ENCODE results near the gene UBE2F. TPM values are rescaled to one million over a fixed set of nuclear protein-coding genes. Genes with fewer than 3 reads are reported as not detected.
"Not testable (repeated sequence)": the region's sequence is repeated elsewhere in the genome, so short reads cannot be mapped to it uniquely, and the experiment has no call there.

The UBE2F gene
- total and polyA plus RNA-seq, 8 donors: 6.4 to 87.0 (median 44.9) TPM; not detected in 1

DNA sequence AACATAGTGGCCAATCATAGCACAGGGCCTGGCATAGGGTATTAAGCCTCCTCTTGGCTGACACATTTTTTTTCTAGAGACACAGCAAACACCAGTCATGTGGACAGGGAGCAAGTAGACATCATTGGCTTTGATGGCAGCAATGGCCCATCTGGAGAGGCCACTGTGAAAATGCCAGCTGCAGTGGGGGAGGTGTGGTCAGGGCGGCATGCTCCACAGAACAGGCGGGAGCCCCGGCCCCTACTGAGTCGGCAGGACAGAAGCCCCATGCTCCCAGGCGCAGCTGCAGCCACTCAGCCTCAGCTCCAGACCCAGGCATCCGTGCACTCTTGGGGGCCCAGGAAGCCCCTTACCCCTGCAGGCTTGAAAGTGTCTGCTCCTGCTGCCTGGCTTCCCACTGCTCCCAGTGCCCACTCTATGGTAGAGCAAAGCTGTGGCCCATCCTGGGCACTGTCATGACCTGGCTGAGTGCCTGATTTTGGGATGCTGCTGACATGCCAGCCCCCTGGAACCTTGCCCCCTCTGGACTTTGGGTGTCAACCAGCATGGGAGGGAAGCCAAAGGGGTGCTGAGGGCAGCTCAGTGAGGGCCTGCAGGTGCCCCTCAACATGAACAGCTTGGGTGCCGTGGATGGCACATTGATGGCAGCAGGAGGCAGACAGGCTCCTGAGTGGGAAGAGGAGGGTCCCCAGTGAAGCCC lies 23.3 kb upstream of the UBE2F start:
- H3K4me1 ChIP-seq: no peaks in the 10 kb centered on the region
- peaks cover 0 to 4% (median 0%) of the 10 kb centered on the region in 3 donors for H3K27me3 ChIP-seq
- WGBS, 5 donors: 91 to 100% (median 95%) methylated on average over 2 to 7 of the region's 7 CpGs
- TF ChIP-seq POLR2A (IDR thresholded peaks at IDR 0.05) (no peak), POLR2AphosphoS5 (IDR thresholded peaks at IDR 0.05) (no peak), CTCF (IDR thresholded peaks at IDR 0.05) (no peak), EP300 (IDR thresholded peaks at IDR 0.05) (no peak)
- H3K36me3 ChIP-seq: no peaks in the 10 kb centered on the region
- intact Hi-C loops (cut with DNase I; ENCODE audit: low total_unique reads): no loop called here
- DNase-seq: no peak
- H3K4me3 ChIP-seq: no peak overlapping the region
- H3K27ac ChIP-seq: no peak overlapping the region
- peaks cover 0 to 21% (median 8%) of the 10 kb centered on the region in 4 donors for H3K9me3 ChIP-seq

GRCh38 chr2:237944302-237944701 lies 22.5 kb upstream of the UBE2F start:
- H3K9me3 ChIP-seq: peaks cover 0 to 21% (median 8%) of the 10 kb centered on the region in 4 donors
- 85 to 93% (median 86%) methylated on average over 3 to 4 of the region's 4 CpGs for WGBS, 5 donors
- H3K27ac ChIP-seq: no peak overlapping the region
- DNase-seq: no peak
- H3K27me3 ChIP-seq: peaks cover 0 to 4% (median 0%) of the 10 kb centered on the region in 3 donors
- H3K4me1 ChIP-seq: no peaks in the 10 kb centered on the region
- no peak for TF ChIP-seq CTCF (IDR thresholded peaks at IDR 0.05)
- no peak for TF ChIP-seq POLR2AphosphoS5 (IDR thresholded peaks at IDR 0.05)
- no peak for TF ChIP-seq EP300 (IDR thresholded peaks at IDR 0.05)
- TF ChIP-seq POLR2A (IDR thresholded peaks at IDR 0.05): no peak
- no peaks in the 10 kb centered on the region for H3K36me3 ChIP-seq
- intact Hi-C loops (cut with DNase I; ENCODE audit: low total_unique reads): no loop called here
- H3K4me3 ChIP-seq: no peak overlapping the region

- 38 to 73% (median 67%) methylated on average over 1 of the region's 1 CpG for WGBS, 5 donors
- intact Hi-C loops (cut with DNase I; ENCODE audit: low total_unique reads): no loop called here
- DNase-seq: no peak
- Histone ChIP-seq H3K27me3 (peaks cover 0 to 11% (median 0%) of the 10 kb centered on the region in 3 donors), H3K9me3 (peaks cover 0 to 21% (median 8%) of the 10 kb centered on the region in 4 donors), H3K27ac (no peak overlapping the region), H3K36me3 (no peaks in the 10 kb centered on the region), H3K4me1 (no peaks in the 10 kb centered on the region), H3K4me3 (no peak overlapping the region)
- TF ChIP-seq POLR2AphosphoS5 (IDR thresholded peaks at IDR 0.05) (no peak), POLR2A (IDR thresholded peaks at IDR 0.05) (no peak)
These were observed 20.4 kb upstream of the UBE2F start for GRCh38 chr2:237946423-237946822.

- intact Hi-C loops (cut with DNase I; ENCODE audit: low total_unique reads); H3K36me3 ChIP-seq; H3K27ac ChIP-seq; H3K4me3 ChIP-seq; DNase-seq; H3K9me3 ChIP-seq: not testable (repeated sequence)
- peaks cover 7 to 10% (median 9%) of the 10 kb centered on the region in 4 donors for H3K4me1 ChIP-seq
- peaks cover 3 to 42% (median 12%) of the 10 kb centered on the region in 3 donors for H3K27me3 ChIP-seq
- 70 to 76% (median 74%) methylated on average over 4 of the region's 4 CpGs for WGBS, 5 donors
These were observed 15.5 kb upstream of the UBE2F start for GRCh38 chr2:237951354-237951753.

DNA sequence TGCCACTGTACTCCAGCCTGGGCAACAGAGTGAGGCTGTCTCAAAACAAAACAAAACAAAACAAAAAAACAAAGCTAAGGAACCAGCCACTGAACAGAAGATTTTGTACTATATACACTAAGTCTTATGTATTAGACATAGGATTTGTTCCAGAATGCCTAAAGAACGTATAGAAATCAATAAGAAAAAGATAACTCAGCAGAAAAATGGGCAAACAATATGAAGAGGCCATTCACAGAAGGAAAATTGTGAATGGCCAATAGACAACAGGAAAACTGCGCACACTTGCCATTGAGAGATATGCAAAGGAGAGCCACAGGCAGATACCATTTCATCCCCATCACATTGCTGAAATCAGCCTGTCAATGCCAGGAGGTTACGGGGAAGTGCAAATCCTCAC lies 14.9 kb upstream of the UBE2F start:
- no peak for DNase-seq
- Histone ChIP-seq H3K4me1 (peaks cover 8 to 13% (median 10%) of the 10 kb centered on the region in 4 donors), H3K27ac (no peak overlapping the region), H3K27me3 (peaks cover 5 to 47% (median 16%) of the 10 kb centered on the region in 3 donors), H3K9me3 (peaks cover 0 to 2% (median 0%) of the 10 kb centered on the region in 4 donors), H3K36me3 (no peaks in the 10 kb centered on the region), H3K4me3 (no peak overlapping the region)
- WGBS, 5 donors: 72 to 80% (median 77%) methylated on average over 3 of the region's 3 CpGs
- no peak for TF ChIP-seq POLR2A (IDR thresholded peaks at IDR 0.05)
- TF ChIP-seq EP300 (IDR thresholded peaks at IDR 0.05): no peak
- TF ChIP-seq POLR2AphosphoS5 (IDR thresholded peaks at IDR 0.05): no peak
- no peak for TF ChIP-seq CTCF (IDR thresholded peaks at IDR 0.05)
- intact Hi-C loops (cut with DNase I; ENCODE audit: low total_unique reads): no loop called here
